ENCODE measurements around the gene VWA8.
"Not testable (repeated sequence)": the region's sequence is repeated elsewhere in the genome, so short reads cannot be mapped to it uniquely, and the experiment has no call there.

Gene VWA8

DNA sequence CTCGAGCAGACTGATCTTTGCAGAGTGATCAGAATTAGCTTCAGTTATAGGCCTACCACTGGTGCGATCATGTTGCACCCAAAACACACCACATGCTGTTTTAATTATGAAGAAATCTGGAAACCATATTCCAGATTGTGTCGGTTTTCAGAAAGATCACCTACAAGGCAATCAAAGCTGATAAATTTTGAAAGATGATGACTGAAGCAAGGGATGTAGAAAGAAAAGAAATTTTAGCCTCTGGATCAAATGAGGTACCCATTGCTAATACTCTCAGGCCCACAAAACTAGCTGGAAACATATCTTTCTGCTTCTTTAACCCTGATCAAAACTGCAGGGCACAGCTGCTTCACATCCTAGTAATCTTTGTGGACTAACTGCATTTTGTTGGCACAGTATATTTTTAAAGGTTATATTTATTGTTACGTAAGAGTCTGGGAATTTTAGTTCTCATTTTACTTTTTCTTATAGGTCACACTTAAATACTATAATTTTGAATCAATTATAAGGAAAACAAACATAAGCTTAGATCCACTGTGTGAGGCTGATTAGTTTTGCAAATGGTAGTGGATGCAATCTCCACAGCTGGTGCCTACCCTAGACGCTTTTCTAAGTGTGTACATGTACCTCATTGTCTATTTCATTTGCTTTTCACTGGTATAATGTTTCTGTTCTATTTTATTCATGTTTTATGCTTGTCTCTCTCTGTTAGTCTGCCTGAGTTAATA is 352.6 kb downstream of the VWA8 start:
- DNase-seq, result no peak

DNA sequence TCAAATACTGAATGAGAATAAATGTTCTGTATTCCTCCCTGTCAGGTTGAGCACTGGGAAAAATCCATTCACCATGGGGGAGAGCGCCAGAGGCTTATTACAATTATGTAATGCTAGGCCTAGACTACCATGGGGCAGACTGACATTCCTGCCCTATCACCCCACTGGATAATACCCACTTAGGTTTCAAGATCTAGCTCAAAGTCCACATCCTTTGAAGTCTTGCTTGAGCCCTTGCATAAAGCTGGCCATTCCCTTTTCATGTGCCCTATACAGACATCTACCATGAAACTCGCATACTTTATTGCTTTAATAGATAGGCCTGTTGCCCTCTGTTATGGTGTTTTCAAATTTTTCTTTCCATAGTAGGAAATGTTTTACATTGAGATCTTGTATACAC is 354.3 kb downstream of the VWA8 start:
- DNase-seq, result no peak

- no peak for DNase-seq
Measured at GRCh38 chr13:41605319-41606285, 355.3 kb downstream of the VWA8 start.

DNA sequence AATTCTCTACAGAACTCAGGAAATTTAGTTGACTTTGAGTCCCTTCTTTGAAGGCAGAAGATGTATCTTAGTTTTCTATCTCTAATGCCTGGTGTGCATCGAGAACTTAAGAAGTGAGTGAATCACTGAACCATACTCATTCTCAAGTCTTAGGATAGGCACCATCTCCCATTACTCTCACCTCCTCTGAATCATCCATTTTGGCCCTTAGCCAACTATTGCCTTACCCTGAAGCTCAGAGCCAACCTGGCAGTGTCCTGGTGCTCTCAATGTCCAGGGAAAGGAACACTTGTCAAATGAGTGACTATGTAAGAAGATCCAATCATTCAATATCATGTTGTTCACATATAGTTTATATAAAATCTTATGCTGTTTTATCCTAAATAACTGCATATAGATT is 357.0 kb downstream of the VWA8 start:
- DNase-seq, result no peak

DNA sequence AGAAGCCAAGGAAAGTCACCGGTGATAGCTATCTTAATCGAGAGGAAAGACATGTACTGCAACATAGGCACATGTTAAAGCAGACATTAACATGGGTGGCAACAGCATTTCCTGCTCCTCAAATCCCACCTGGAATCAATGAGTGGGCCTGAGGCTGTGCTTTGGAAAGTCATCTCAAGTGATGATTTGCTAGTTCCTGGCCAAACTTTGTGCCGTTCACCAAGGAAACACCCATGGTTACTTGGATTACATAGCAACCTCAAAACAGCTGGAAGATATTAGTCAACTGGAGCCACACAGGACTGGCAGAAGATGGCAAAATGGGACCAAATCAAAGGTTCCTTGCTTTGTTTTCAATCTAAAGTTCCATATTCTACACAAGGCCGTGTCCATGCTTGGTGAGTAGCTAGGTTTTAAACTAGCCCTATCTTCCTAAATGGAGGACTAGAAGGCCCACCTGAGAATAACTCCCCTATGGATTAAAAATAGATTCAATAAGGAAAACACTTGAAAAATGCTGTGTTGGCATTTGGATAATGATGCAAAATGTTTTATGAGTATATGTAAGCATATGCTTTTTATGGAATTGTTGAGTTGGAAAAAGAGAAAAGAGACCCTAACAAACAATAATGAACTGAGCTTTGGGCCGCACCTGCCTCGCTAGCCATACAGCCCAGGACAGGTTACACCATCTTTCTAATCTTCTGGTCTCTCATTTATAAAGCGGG is 359.0 kb downstream of the VWA8 start:
- no peak for DNase-seq

GRCh38 chr13:41599619-41600018 is 361.3 kb downstream of the VWA8 start:
- DNase-seq, result no peak

DNA sequence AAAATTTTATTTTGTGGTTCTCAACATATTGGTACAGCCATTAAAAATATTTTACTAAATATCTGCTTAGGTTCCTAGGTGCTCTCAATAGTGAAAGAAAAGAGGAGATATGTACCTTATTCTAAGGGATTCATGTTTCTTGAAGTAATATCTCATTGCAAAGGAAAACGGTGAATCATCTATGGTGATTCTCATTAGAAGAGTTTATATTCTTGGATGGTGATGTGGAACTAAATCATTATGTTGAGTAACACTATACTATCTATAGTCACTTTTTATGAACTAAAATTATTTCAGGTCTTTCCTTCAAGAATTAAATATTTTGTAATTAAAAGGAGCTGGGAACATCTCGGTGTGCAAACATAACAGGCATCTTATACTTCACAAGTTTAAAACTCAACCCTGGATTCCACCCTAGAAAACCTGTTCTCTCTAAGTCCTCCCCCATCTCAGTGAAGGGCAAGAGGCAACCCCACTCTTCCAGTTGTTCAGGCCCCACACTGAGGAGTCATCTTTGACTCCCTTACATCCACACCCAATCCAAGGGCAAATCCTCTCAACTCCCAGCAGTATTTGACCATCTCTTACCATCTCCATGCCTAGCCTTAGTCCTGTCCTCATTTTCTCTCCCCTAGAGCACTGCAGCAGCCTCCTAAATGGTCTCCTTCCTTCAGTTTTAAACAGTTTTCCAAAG is 363.4 kb downstream of the VWA8 start:
- no peak for DNase-seq

DNA sequence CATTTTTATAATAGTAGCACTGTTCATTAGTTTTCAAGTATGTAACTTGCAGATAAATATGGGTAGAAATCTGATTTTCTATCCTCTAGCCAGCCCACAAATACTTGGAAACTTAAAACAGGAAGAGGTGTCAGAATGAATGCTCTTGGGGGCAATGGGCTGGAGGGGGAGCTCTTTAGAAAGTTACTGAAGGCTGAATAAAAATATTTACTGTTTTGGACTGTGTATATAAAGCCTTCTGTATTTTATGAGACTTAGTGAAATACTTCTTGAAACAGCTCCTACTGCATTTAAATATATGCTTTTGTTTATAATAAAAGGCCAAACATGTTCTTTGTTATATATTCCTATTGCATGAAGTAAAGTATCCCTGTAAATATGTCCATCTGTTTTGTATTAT is 364.7 kb downstream of the VWA8 start:
- no peak for DNase-seq

DNA sequence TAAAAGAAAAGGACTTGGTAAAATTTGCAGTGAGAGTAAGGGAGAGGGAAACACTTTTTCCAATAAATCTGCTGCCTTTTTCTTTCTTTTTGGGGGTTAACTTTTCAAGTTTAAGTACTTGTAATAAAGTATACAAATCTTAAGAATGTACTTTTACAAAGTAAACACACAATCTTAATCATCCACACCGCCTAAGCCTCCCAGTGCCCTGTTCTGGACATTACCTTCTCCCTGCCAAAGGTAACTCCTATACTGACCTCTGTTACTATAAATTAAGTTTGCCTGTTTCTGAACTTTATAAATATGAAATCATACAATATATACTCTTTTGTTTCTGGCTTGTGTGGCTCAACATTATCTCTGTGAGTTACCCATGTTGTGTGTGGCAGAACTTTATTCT is 365.6 kb downstream of the VWA8 start:
- DNase-seq, result no peak

DNA sequence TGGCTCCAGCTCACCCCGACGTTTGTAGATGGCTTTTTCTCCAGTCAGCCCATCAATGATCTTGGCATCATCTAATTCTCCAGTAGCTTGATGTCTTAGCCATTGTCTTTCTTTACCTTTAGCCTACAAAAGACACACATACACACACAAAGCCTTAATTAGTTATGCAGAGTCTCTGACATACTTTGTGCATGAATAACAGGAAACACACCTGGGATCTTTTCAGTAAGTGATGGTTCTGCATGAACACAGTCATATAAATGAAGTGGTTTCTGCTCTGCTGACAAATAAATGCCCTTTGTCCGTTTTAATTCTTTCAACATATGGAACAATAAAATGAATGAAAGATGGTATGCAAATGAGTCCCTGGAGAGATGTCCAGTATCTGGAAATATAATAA is 370.3 kb downstream of the VWA8 start:
- DNase-seq, result no peak

- no peak for DNase-seq
Measured at GRCh38 chr13:41590122-41590521, 370.8 kb downstream of the VWA8 start.

DNA sequence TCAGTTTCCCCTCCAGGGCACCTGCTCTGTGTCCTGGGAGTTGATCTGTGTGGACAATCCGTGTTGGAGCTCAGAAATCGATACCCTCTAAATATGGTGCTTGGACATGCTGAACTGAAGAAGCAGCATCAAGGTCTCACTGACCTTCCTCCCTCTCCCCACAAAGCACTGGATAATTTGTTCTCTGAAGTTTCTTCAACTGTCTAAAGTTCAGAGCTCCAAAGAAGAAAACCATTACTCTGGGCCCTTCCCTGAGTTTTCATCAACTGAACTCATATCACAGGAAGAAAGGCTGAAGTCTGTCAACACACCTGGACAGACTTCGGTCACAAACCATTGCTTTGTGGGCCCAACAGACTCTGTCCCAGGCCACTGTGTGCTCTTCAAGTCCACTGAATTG is 371.5 kb downstream of the VWA8 start:
- DNase-seq, result no peak

DNA sequence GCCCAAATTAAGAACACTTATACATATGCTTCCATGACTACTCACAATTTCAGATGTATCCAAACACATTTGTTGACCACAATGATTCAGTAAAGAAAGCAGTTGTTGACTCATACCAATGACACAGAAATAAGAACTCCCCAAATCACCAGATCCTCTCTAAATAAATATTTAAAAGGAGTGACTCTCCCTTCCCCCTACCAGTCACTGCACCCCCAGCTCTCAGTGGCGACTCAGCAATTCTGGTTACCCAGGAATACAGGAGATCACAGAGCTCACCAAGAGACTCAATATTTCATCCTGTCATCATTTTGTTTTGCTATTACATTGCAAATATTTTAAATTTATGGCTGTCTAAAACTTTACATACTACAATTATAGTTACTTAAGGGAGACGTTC is 372.0 kb downstream of the VWA8 start:
- DNase-seq, result no peak

DNA sequence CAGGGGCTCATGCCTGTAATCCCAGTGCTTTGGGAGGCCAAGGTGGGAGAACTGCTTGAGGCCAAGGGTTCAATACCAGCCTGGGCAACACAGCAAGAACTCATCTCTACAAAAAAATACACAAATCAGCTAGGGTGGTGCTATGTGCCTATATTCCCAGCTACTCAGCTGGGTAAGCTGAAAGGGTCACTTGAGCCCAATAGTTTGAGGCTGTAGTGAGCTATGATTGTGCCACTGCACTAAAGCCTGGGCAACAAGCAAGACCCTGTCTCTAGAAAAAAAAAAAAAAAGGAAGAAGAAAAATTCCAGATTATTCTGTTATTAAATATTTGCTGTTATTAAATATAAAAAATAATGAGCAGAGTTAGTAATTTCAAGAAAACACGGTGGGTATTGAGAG is 372.5 kb downstream of the VWA8 start:
- no peak for DNase-seq

- no peak for DNase-seq
Measured at GRCh38 chr13:41587490-41587889, 373.4 kb downstream of the VWA8 start.

- DNase-seq, result no peak
Measured at GRCh38 chr13:41586216-41586615, 374.7 kb downstream of the VWA8 start.

GRCh38 chr13:41582027-41582463 is 378.9 kb downstream of the VWA8 start:
- DNase-seq, result no peak

DNA sequence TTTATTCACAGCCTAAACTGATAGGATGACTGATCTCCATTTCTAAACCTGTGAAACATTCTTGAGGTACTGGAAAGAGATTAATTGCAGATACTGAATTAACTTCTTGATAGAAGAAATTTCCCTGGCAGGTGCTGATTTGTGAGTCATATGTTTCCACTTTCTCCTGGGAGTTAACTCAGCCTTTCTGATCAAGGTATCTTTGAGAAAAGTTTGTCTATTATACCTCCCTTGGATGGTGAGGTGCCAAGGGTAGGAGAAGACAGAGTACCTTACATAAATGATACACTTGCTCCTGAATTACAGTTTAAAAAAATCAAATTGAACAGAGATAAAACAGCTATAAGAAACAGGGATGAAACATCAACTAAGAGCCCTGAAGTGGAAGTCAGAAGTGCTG is 380.6 kb downstream of the VWA8 start:
- no peak for DNase-seq

- DNase-seq, result no peak
Measured at GRCh38 chr13:41579881-41580280, 381.0 kb downstream of the VWA8 start.

- DNase-seq, result no peak
Measured at GRCh38 chr13:41579168-41579567, 381.7 kb downstream of the VWA8 start.

- no peak for DNase-seq
Measured at GRCh38 chr13:41578371-41578770, 382.5 kb downstream of the VWA8 start.

DNA sequence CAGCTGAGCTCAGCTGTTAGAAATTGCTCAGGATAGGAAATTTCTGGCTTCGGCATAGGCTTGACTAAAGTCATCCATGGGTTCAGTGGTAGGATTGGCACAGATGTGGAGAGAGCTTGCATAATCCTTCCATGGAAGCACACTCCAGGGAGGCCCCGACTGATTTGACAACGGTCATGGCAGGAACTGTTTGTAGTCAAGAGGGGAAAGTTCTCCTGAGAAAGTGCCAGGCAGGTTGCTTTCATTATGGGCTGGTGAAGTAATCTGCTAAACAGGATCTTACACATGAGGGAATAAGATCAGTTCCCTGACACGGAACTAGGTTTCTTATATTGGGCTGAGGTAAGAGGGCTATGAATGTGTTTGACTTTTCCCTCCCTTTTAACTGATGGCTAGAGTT is 383.5 kb downstream of the VWA8 start:
- DNase-seq, result no peak

DNA sequence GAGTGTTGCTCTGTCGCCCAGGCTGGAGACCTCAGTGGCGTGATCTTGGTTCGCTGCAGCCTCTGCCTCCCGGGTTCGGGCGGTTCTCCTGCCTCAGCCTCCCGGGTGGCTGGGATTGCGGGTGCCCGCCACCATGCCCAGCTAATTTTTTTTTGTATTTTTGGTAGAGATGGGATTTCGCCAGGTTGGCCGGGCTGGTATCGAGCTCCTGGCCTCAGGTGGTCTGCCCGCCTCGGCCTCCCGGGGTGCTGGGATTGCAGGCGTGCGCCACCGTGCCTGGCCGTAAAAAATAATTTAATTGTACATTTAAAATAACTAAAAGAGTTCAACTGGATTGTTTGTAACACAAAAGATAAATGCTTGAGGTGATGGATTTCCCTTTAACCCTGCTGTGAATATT is 387.3 kb downstream of the VWA8 start:
- DNase-seq, result not testable (repeated sequence)

Measured in DMS79 treated with DMSO at 0.1 percent for 48 hours (cell line).